PC-9 (cell line): Measurements from ENCODE around the gene GRIN3A. TPM values are rescaled to one million over a fixed set of nuclear protein-coding genes. Genes with fewer than 3 reads are reported as not detected.

Experiments
- BruUV-seq: library from RNA; stranded (reverse); fragments of 400-500 nt; replicated peaks from 2 replicates; lab custom pipeline; 2021; lab: Mats Ljungman, UMichigan
- CTCF ChIA-PET: fragments of 300-600 bp; sonication (Branson Sonifier 250); formaldehyde crosslinking; loops from one replicate; lab custom pipeline; 2022; ENCODE audit warnings: antibody characterized with exemption; lab: Charles Lee
- POLR2A ChIA-PET: fragments of 300-600 bp; sonication (Branson Sonifier 250); formaldehyde crosslinking; loops from one replicate; lab custom pipeline; 2022; ENCODE audit warnings: antibody characterized with exemption; ENCODE audit not compliant: unreplicated experiment; lab: Charles Lee
- DNase-seq, 2 experiments: peaks; one replicate each; pipeline versions ENCODE4 v3.0.0 to v3.0.0-alpha.2; 2015 to 2022; ENCODE audit warnings: mixed read lengths in 1 of 2
- H2AFZ ChIP-seq: fragments of 200-600 bp; sonication (generic); 2 replicates; pipeline ENCODE4 v1.8.1; 2017; ENCODE audit warnings: antibody characterized with exemption
- H3F3A ChIP-seq: fragments of 200-600 bp; sonication (generic); 2 replicates; pipeline ENCODE4 v1.8.1; 2017; ENCODE audit warnings: antibody characterized with exemption, mild to moderate bottlenecking, low read depth; ENCODE audit not compliant: insufficient read depth
- H3K27ac ChIP-seq: fragments of 200-600 bp; sonication (generic); 2 replicates; pipeline ENCODE4 v1.6.1; 2016; ENCODE audit warnings: mixed run types
- H3K27me3 ChIP-seq: fragments of 200-600 bp; sonication (generic); 2 replicates; pipeline ENCODE4 v1.6.1; 2016; ENCODE audit warnings: low read depth, mixed run types; ENCODE audit not compliant: insufficient read depth
- H3K36me3 ChIP-seq: fragments of 200-600 bp; sonication (generic); 2 replicates; pipeline ENCODE4 v1.6.1; 2016; ENCODE audit warnings: low read depth, mixed run types
- H3K4me1 ChIP-seq: fragments of 200-600 bp; sonication (generic); replicated peaks from 2 replicates; pipeline ENCODE4 v1.6.1; 2016; ENCODE audit warnings: mixed run types; ENCODE audit not compliant: insufficient read depth
- H3K4me2 ChIP-seq: fragments of 200-600 bp; sonication (generic); 2 replicates; pipeline ENCODE4 v1.6.1; 2017; ENCODE audit warnings: mixed run types
- H3K4me3 ChIP-seq: fragments of 200-600 bp; sonication (generic); 2 replicates; pipeline ENCODE4 v1.6.1; 2016; ENCODE audit warnings: mixed run types
- H3K79me2 ChIP-seq: fragments of 200-600 bp; sonication (generic); 2 replicates; pipeline ENCODE4 v1.6.1; 2017; ENCODE audit warnings: low read depth, mixed run types
- H3K9me2 ChIP-seq: fragments of 200-600 bp; sonication (generic); 2 replicates; pipeline ENCODE4 v1.8.1; 2017; ENCODE audit warnings: mild to moderate bottlenecking; ENCODE audit not compliant: insufficient read depth
- H3K9me3 ChIP-seq: fragments of 200-600 bp; sonication (generic); 2 replicates; pipeline ENCODE4 v1.8.1; 2016; ENCODE audit warnings: low read depth; ENCODE audit not compliant: insufficient read depth
- H4K20me1 ChIP-seq: fragments of 200-600 bp; sonication (generic); 2 replicates; pipeline ENCODE4 v1.8.1; 2017; ENCODE audit not compliant: insufficient read depth
- CTCF ChIP-seq: fragments of 200-600 bp; sonication (generic); conservative IDR thresholded peaks from 2 replicates; pipeline ENCODE4 v1.6.1; 2017; ENCODE audit warnings: mixed run types, antibody characterized with exemption, mild to moderate bottlenecking, moderate library complexity
- EZH2 ChIP-seq: fragments of 200-600 bp; sonication (generic); IDR thresholded peaks from 2 replicates; pipeline ENCODE4 v1.8.0; 2017; ENCODE audit warnings: antibody characterized with exemption, low read depth
- intact Hi-C: fragments of 100-400 bp; cut with micrococcal nuclease; formaldehyde crosslinking; loops from one replicate; pipeline ENCODE4 v1.10.0; 2022; ENCODE audit not compliant: unreplicated experiment
- total RNA-seq: library from RNA; stranded (reverse); gene quantifications from 2 replicates; pipeline ENCODE4 v1.2.3, GENCODE V29; 2021

The GRIN3A gene
- total RNA-seq, 1 experiment from 2014 or later: not detected

DNA sequence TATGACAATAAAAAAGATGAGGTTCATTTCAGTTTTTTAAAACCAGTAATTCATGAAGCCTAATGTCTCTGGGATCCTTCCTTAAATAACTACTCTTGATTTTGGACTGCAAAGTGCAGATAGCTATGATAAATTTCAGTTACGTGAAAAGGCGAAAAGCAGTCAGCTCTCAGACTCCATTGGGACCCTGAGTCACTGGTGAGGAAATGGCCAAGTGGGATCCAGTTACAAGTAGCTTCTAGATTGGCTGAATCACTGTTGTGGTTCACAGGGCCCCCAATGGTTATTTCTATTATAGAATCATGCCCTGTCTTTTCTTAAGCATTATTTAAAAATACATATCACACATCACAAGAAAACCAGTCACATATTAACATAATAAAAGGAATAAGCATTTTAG is 112.6 kb downstream of the GRIN3A start:
- Histone ChIP-seq H3K4me3 (no peak overlapping the region), H3K27me3 (no peaks in the 10 kb centered on the region), H3F3A (no peaks in the 10 kb centered on the region), H3K79me2 (no peaks in the 10 kb centered on the region), H3K36me3 (no peaks in the 10 kb centered on the region), H2AFZ (no peak overlapping the region), H4K20me1 (no peaks in the 10 kb centered on the region), H3K9me2 (no peaks in the 10 kb centered on the region), H3K27ac (no peak overlapping the region), H3K9me3 (no peaks in the 10 kb centered on the region), H3K4me2 (no peak overlapping the region), H3K4me1 (no peaks in the 10 kb centered on the region)
- intact Hi-C loops: no loop called here
- ChIA-PET POLR2A (no interaction called here), CTCF (no interaction called here)
- no peak for TF ChIP-seq CTCF
- TF ChIP-seq EZH2: no peak
- no peak for DNase-seq
- BruUV-seq: no TSS peak

GRCh38 chr9:101620452-101620851 is 118.0 kb downstream of the GRIN3A start:
- Histone ChIP-seq H3K9me3 (no peaks in the 10 kb centered on the region), H2AFZ (no peak overlapping the region), H3K4me2 (no peak overlapping the region), H3K79me2 (no peaks in the 10 kb centered on the region), H3K9me2 (no peaks in the 10 kb centered on the region), H3F3A (no peaks in the 10 kb centered on the region), H4K20me1 (no peaks in the 10 kb centered on the region), H3K4me3 (no peak overlapping the region), H3K27ac (no peak overlapping the region), H3K36me3 (no peaks in the 10 kb centered on the region), H3K4me1 (no peaks in the 10 kb centered on the region), H3K27me3 (0 out of 2 replicates have a peak, but pooled peaks cover 3% of the 10 kb centered on the region)
- no TSS peak for BruUV-seq
- POLR2A ChIA-PET: no interaction called here
- TF ChIP-seq EZH2 (no peak), CTCF (no peak)
- CTCF ChIA-PET: no interaction called here
- DNase-seq: no peak
- intact Hi-C loops: no loop called here

DNA sequence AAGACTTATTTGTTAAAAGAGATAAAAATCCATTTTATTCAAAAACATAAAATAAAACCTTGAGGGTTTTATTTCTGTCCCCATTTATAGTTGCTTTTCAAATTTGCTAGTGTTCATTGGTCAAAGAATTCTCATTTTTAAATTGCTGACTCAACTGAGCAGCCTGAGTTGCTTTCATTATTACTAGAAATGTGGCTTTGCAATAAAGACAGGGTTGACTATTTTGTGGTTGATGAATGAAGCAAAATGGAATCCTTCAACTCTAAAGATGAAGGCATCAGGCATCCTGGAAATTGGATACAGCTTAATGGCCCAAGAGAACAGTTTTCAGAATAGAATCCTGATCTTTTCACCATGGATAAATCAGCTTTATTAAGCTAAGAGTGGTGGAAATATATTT is 119.7 kb downstream of the GRIN3A start:
- ChIA-PET POLR2A (no interaction called here), CTCF (no interaction called here)
- intact Hi-C loops: no loop called here
- Histone ChIP-seq H3K4me3 (no peak overlapping the region), H3K27ac (no peak overlapping the region), H3K9me2 (no peaks in the 10 kb centered on the region), H3K36me3 (no peaks in the 10 kb centered on the region), H3K27me3 (0 out of 2 replicates have a peak, but pooled peaks cover 3% of the 10 kb centered on the region), H3K4me2 (no peak overlapping the region), H4K20me1 (no peaks in the 10 kb centered on the region), H2AFZ (no peak overlapping the region), H3K9me3 (no peaks in the 10 kb centered on the region), H3F3A (no peaks in the 10 kb centered on the region), H3K4me1 (no peaks in the 10 kb centered on the region), H3K79me2 (no peaks in the 10 kb centered on the region)
- no peak for DNase-seq
- no TSS peak for BruUV-seq
- TF ChIP-seq EZH2 (no peak), CTCF (no peak)
